Measurements from ENCODE around the gene RNF148. TPM values are rescaled to one million over a fixed set of nuclear protein-coding genes. Genes with fewer than 3 reads are reported as not detected.
"Not testable (repeated sequence)": the region's sequence is repeated elsewhere in the genome, so short reads cannot be mapped to it uniquely, and the experiment has no call there.

RNF148 gene
- total and polyA plus RNA-seq, 9 donors, result 0.44 TPM; not detected in 8

- Histone ChIP-seq H3K4me1 (ENCODE audit: control insufficient read depth, insufficient read depth, low read length) (peaks cover 3% of the 10 kb centered on the region), H3K27ac (ENCODE audit: low read length) (no peak overlapping the region), H3K9me3 (replicated peaks; ENCODE audit: control insufficient read depth, low read depth, low read length) (no peaks in the 10 kb centered on the region), H3K4me3 (ENCODE audit: low read length) (no peak overlapping the region), H3K27me3 (ENCODE audit: control insufficient read depth, insufficient read depth, low read length) (no peaks in the 10 kb centered on the region), H3K36me3 (ENCODE audit: control insufficient read depth, insufficient read depth, low read length) (no peaks in the 10 kb centered on the region)
- no peak for DNase-seq
- WGBS (ENCODE audit: insufficient coverage), result 96% methylated on average over 3 of the region's 3 CpGs
Observed at GRCh38 chr7:122692769-122693309, 9.9 kb downstream of the RNF148 start.

GRCh38 chr7:122691569-122692235 is 11.0 kb downstream of the RNF148 start:
- WGBS (ENCODE audit: insufficient coverage), result 91% methylated on average over 14 of the region's 14 CpGs
- DNase-seq, result peak; percentile 31
- Histone ChIP-seq H3K4me1 (ENCODE audit: control insufficient read depth, insufficient read depth, low read length) (peaks cover 4% of the 10 kb centered on the region), H3K4me3 (ENCODE audit: low read length) (no peak overlapping the region), H3K36me3 (ENCODE audit: control insufficient read depth, insufficient read depth, low read length) (no peaks in the 10 kb centered on the region), H3K9me3 (replicated peaks; ENCODE audit: control insufficient read depth, low read depth, low read length) (no peaks in the 10 kb centered on the region), H3K27me3 (ENCODE audit: control insufficient read depth, insufficient read depth, low read length) (no peaks in the 10 kb centered on the region), H3K27ac (ENCODE audit: low read length) (no peak overlapping the region)

- H3K4me3 ChIP-seq (ENCODE audit: low read length), result no peak overlapping the region
- H3K36me3 ChIP-seq (ENCODE audit: control insufficient read depth, insufficient read depth, low read length), result no peaks in the 10 kb centered on the region
- 91% methylated on average over 13 of the region's 13 CpGs for WGBS (ENCODE audit: insufficient coverage)
- no peaks in the 10 kb centered on the region for H3K27me3 ChIP-seq (ENCODE audit: control insufficient read depth, insufficient read depth, low read length)
- H3K27ac ChIP-seq (ENCODE audit: low read length), result no peak overlapping the region
- DNase-seq, result no peak
- H3K9me3 ChIP-seq (replicated peaks; ENCODE audit: control insufficient read depth, low read depth, low read length), result no peaks in the 10 kb centered on the region
- peaks cover 8% of the 10 kb centered on the region for H3K4me1 ChIP-seq (ENCODE audit: control insufficient read depth, insufficient read depth, low read length)
Observed at GRCh38 chr7:122689346-122690109, 13.2 kb downstream of the RNF148 start.

- H3K27me3 ChIP-seq (ENCODE audit: control insufficient read depth, insufficient read depth, low read length), result no peaks in the 10 kb centered on the region
- DNase-seq, result peak; percentile 63
- H3K9me3 ChIP-seq (replicated peaks; ENCODE audit: control insufficient read depth, low read depth, low read length), result no peaks in the 10 kb centered on the region
- H3K4me3 ChIP-seq (ENCODE audit: low read length), result no peak overlapping the region
- no peaks in the 10 kb centered on the region for H3K36me3 ChIP-seq (ENCODE audit: control insufficient read depth, insufficient read depth, low read length)
- peaks cover 8% of the 10 kb centered on the region for H3K4me1 ChIP-seq (ENCODE audit: control insufficient read depth, insufficient read depth, low read length)
- H3K27ac ChIP-seq (ENCODE audit: low read length), result no peak overlapping the region
- WGBS (ENCODE audit: insufficient coverage), result no CpG with 5 or more reads among the region's 6 CpGs
Observed at GRCh38 chr7:122688400-122688998, 14.2 kb downstream of the RNF148 start.

- Histone ChIP-seq H3K4me3 (ENCODE audit: low read length) (no peak overlapping the region), H3K36me3 (ENCODE audit: control insufficient read depth, insufficient read depth, low read length) (no peaks in the 10 kb centered on the region), H3K27ac (ENCODE audit: low read length) (no peak overlapping the region), H3K4me1 (ENCODE audit: control insufficient read depth, insufficient read depth, low read length) (peaks cover 6% of the 10 kb centered on the region), H3K27me3 (ENCODE audit: control insufficient read depth, insufficient read depth, low read length) (no peaks in the 10 kb centered on the region), H3K9me3 (replicated peaks; ENCODE audit: control insufficient read depth, low read depth, low read length) (no peaks in the 10 kb centered on the region)
- 55% methylated on average over 8 of the region's 10 CpGs for WGBS (ENCODE audit: insufficient coverage)
- no peak for DNase-seq
Observed at GRCh38 chr7:122686360-122686878, 16.3 kb downstream of the RNF148 start.

- DNase-seq, result no peak
- Histone ChIP-seq H3K9me3 (replicated peaks; ENCODE audit: control insufficient read depth, low read depth, low read length) (no peaks in the 10 kb centered on the region), H3K36me3 (ENCODE audit: control insufficient read depth, insufficient read depth, low read length) (no peaks in the 10 kb centered on the region), H3K4me1 (ENCODE audit: control insufficient read depth, insufficient read depth, low read length) (peaks cover 4% of the 10 kb centered on the region), H3K27me3 (ENCODE audit: control insufficient read depth, insufficient read depth, low read length) (no peaks in the 10 kb centered on the region), H3K4me3 (ENCODE audit: low read length) (no peak overlapping the region), H3K27ac (ENCODE audit: low read length) (no peak overlapping the region)
- WGBS (ENCODE audit: insufficient coverage), result no CpG with 5 or more reads among the region's 2 CpGs
Observed at GRCh38 chr7:122684504-122684903, 18.2 kb downstream of the RNF148 start.

GRCh38 chr7:122682815-122683550 is 19.7 kb downstream of the RNF148 start:
- Histone ChIP-seq H3K36me3 (ENCODE audit: control insufficient read depth, insufficient read depth, low read length) (no peaks in the 10 kb centered on the region), H3K27ac (ENCODE audit: low read length) (no peak overlapping the region), H3K27me3 (ENCODE audit: control insufficient read depth, insufficient read depth, low read length) (no peaks in the 10 kb centered on the region), H3K4me1 (ENCODE audit: control insufficient read depth, insufficient read depth, low read length) (peaks cover 4% of the 10 kb centered on the region), H3K4me3 (ENCODE audit: low read length) (no peak overlapping the region), H3K9me3 (replicated peaks; ENCODE audit: control insufficient read depth, low read depth, low read length) (no peaks in the 10 kb centered on the region)
- 41% methylated on average over 4 of the region's 8 CpGs for WGBS (ENCODE audit: insufficient coverage)
- DNase-seq, result no peak

GRCh38 chr7:122681186-122681585 is 21.5 kb downstream of the RNF148 start:
- H3K27ac ChIP-seq (ENCODE audit: low read length); DNase-seq: not testable (repeated sequence)
- WGBS (ENCODE audit: insufficient coverage), result 93% methylated on average over 10 of the region's 16 CpGs

GRCh38 chr7:122679813-122680212 is 22.9 kb downstream of the RNF148 start:
- no peak for DNase-seq
- H3K36me3 ChIP-seq (ENCODE audit: control insufficient read depth, insufficient read depth, low read length), result no peaks in the 10 kb centered on the region
- H3K4me3 ChIP-seq (ENCODE audit: low read length), result no peak overlapping the region
- WGBS (ENCODE audit: insufficient coverage), result no CpG with 5 or more reads among the region's 1 CpG
- H3K9me3 ChIP-seq (replicated peaks; ENCODE audit: control insufficient read depth, low read depth, low read length), result no peaks in the 10 kb centered on the region
- H3K27me3 ChIP-seq (ENCODE audit: control insufficient read depth, insufficient read depth, low read length), result no peaks in the 10 kb centered on the region
- no peaks in the 10 kb centered on the region for H3K4me1 ChIP-seq (ENCODE audit: control insufficient read depth, insufficient read depth, low read length)
- no peak overlapping the region for H3K27ac ChIP-seq (ENCODE audit: low read length)

More at GRCh38 chr7:122681186-122681585, 21.5 kb downstream of the RNF148 start:
- not testable (repeated sequence) for H3K4me3 ChIP-seq (ENCODE audit: low read length); H3K27me3 ChIP-seq (ENCODE audit: control insufficient read depth, insufficient read depth, low read length); H3K9me3 ChIP-seq (replicated peaks; ENCODE audit: control insufficient read depth, low read depth, low read length); H3K36me3 ChIP-seq (ENCODE audit: control insufficient read depth, insufficient read depth, low read length); H3K4me1 ChIP-seq (ENCODE audit: control insufficient read depth, insufficient read depth, low read length)

Data from muscle of leg (tissue), 11 donors.